Stomach (tissue), 9 donors: Measurements from ENCODE around the gene EIF3J. TPM values are rescaled to one million over a fixed set of nuclear protein-coding genes. Genes with fewer than 3 reads are reported as not detected.

Experiments used
- DNase-seq, 2 donors: peaks; one replicate each; pipeline versions ENCODE4 v3.0.0 to v3.0.0-alpha.2; 2013 to 2019
- H3K27ac ChIP-seq, 5 donors: fragments of 200-600 bp in 4 of 5; sonication (generic) in 4 of 5; one replicate each; pipeline ENCODE4 v1.5.1; 2013 to 2019; ENCODE audit warnings: mild to moderate bottlenecking in 1 of 5, moderate library complexity in 1 of 5
- H3K27me3 ChIP-seq, 3 donors: fragments of 200-600 bp; sonication (generic); one replicate each; pipeline ENCODE4 v1.5.1; 2017 to 2019; ENCODE audit warnings: mixed run types in 1 of 3
- H3K36me3 ChIP-seq, 4 donors: fragments of 200-600 bp; sonication (generic); 1 replicate in 3 of 4; 2 replicates in 1 of 4; pipeline ENCODE4 v1.5.1; 2016 to 2019
- H3K4me1 ChIP-seq, 4 donors: fragments of 200-600 bp; sonication (generic); one replicate each; pipeline ENCODE4 v1.5.1; 2016 to 2019
- H3K4me3 ChIP-seq, 4 donors: fragments of 200-600 bp; sonication (generic) in 3 of 4; one replicate each; pipeline ENCODE4 v1.5.1; 2016 to 2019; ENCODE audit warnings: mild to moderate bottlenecking in 1 of 4
- H3K9me3 ChIP-seq, 4 donors: fragments of 200-600 bp; sonication (generic); one replicate each; pipeline ENCODE4 v1.5.1; 2016 to 2019
- EP300 ChIP-seq: sonication (generic); formaldehyde crosslinking; IDR thresholded peaks from one replicate; pipeline ENCODE4 v1.6.1; 2017; ENCODE audit warnings: antibody characterized with exemption
- POLR2A ChIP-seq, 4 donors: fragments of 450-650 bp; IDR thresholded peaks; one replicate each; pipeline ENCODE4 v1.6.1; 2016; ENCODE audit warnings: antibody characterized with exemption in 4 of 4, control low read depth in 2 of 4, mild to moderate bottlenecking in 1 of 4, moderate library complexity in 1 of 4
- POLR2AphosphoS5 ChIP-seq, 3 donors: sonication (generic); formaldehyde crosslinking; IDR thresholded peaks; one replicate each; pipeline ENCODE4 v1.6.1; 2016; ENCODE audit warnings: antibody characterized with exemption in 3 of 3
- WGBS, 5 donors: extraction: QIAGEN DNeasy Blood & Tissue Kit in 3 of 5; methylation state at CpG; one replicate each; pipeline versions ENCODE4 v1.1.5 to v1.1.7; 2013 to 2018; 5-methylcytosine and 5-hydroxymethylcytosine counted together
- intact Hi-C: fragments of 100-400 bp; cut with DNase I; formaldehyde crosslinking; loops from one replicate; pipeline ENCODE4 v1.15.1; 2023; ENCODE audit warnings: low total_unique reads
- polyA plus RNA-seq, 3 donors: library from polyadenylated mRNA; stranded (reverse); fragments of 200-250 nt; gene quantifications; one replicate each; pipeline ENCODE4 v1.2.3, GENCODE V29; 2013
- total RNA-seq, 5 donors: library from RNA; depleted of rRNA; stranded (reverse); fragments of >200 nt; gene quantifications; one replicate each; pipeline versions ENCODE4 v1.1.0 to v1.2.3, GENCODE V29; 2014 to 2016
- TF ChIP-seq, protein P1 (sequence below), 7 experiments: fragments of 450-650 bp in 4 of 7; fragments of 200-600 bp in 3 of 7; sonication (generic) in 3 of 7; IDR thresholded peaks; one replicate each; pipeline ENCODE4 v1.5.1; 2016 to 2019; ENCODE audit warnings: antibody characterized with exemption in 7 of 7, control low read depth in 2 of 7, mild to moderate bottlenecking in 1 of 7
- donor health status: healthy with polysubstance abuse.
- donor health status: Bipolar disorder and iron deficiency.
- donor health status: healthy.

EIF3J gene
- total and polyA plus RNA-seq, 8 donors = 41.5 to 100 (median 49.0) TPM

DNA sequence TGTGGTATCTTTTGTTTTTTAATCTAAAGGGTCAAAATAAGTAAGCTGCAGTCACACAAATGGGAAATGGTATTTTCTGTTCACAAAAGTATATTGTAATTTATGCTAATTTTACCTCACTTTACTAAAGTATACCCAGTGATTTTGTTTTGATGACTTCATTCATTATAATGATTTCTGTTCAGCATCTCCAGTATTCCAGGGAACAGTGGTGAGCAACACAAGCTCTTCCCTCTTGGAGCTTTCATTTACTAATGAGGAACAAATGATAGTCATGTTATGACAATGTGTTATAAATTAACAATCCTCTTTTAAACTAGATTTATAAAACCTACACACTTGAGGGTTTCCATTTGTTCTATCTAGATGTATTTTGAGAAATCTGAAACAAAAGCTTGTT is 20.5 kb upstream of the EIF3J start:
- Histone ChIP-seq H3K27me3 (no peaks in the 10 kb centered on the region), H3K27ac (no peak overlapping the region), H3K4me3 (no peak overlapping the region), H3K4me1 (no peaks in the 10 kb centered on the region), H3K36me3 (peaks cover 7 to 64% (median 55%) of the 10 kb centered on the region in 4 donors), H3K9me3 (no peaks in the 10 kb centered on the region)
- DNase-seq = no peak
- intact Hi-C loops = no loop called here
- TF ChIP-seq, protein P1, sequence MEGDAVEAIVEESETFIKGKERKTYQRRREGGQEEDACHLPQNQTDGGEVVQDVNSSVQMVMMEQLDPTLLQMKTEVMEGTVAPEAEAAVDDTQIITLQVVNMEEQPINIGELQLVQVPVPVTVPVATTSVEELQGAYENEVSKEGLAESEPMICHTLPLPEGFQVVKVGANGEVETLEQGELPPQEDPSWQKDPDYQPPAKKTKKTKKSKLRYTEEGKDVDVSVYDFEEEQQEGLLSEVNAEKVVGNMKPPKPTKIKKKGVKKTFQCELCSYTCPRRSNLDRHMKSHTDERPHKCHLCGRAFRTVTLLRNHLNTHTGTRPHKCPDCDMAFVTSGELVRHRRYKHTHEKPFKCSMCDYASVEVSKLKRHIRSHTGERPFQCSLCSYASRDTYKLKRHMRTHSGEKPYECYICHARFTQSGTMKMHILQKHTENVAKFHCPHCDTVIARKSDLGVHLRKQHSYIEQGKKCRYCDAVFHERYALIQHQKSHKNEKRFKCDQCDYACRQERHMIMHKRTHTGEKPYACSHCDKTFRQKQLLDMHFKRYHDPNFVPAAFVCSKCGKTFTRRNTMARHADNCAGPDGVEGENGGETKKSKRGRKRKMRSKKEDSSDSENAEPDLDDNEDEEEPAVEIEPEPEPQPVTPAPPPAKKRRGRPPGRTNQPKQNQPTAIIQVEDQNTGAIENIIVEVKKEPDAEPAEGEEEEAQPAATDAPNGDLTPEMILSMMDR (IDR thresholded peaks at IDR 0.05) = no peak
- TF ChIP-seq POLR2A (IDR thresholded peaks at IDR 0.05) (no peak), POLR2AphosphoS5 (IDR thresholded peaks at IDR 0.05) (no peak), EP300 (no peak)

DNA sequence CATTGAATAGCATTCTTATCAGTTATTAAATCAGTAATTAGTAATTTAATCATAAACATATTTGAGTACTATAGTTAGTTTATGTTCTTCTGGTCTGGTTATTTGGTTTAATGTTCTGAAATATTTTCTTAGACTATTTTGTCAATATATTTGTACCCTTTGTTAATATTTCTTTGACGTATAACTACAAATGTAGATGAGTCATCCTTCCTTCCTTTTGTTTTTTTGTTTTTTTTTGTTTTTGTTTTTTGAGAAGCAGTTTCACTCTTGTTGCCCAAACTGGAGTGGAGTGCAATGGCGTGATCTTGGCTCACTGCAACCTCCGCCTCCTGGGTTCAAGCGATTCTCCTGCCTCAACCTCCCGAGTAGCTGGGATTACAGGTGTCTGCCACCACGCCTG is 17.4 kb upstream of the EIF3J start:
- TF ChIP-seq EP300 (no peak), POLR2AphosphoS5 (IDR thresholded peaks at IDR 0.05) (no peak), POLR2A (IDR thresholded peaks at IDR 0.05) (no peak)
- TF ChIP-seq, protein P1 (IDR thresholded peaks at IDR 0.05) = no peak
- H3K27ac ChIP-seq = no peak overlapping the region
- intact Hi-C loops = no loop called here
- DNase-seq = no peak
- H3K4me3 ChIP-seq = no peak overlapping the region
- 88 to 93% (median 89%) methylated on average over 6 of the region's 6 CpGs for WGBS, 5 donors
- no peaks in the 10 kb centered on the region for H3K4me1 ChIP-seq
- no peaks in the 10 kb centered on the region for H3K9me3 ChIP-seq
- H3K36me3 ChIP-seq = peaks cover 22 to 85% (median 77%) of the 10 kb centered on the region in 4 donors
- no peaks in the 10 kb centered on the region for H3K27me3 ChIP-seq

DNA sequence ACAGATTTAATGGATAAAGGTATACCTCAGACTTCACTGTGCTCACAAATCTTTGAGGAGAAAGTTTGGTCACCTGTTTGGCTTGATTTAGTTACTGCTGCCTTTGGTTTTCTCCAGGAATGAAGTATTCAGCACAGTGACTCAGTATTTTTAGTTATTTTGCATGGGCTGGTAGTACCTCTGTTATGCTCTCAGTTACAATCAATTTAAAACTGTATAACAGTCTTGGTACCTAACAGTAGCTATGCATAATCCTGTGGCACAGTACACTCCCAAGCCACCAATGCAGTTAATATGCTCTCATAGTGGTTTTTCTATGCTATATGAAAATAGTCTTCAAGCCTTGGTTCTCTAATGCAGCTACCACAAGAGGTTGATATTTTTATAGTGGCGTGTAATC is 11.9 kb upstream of the EIF3J start:
- 91 to 100% (median 97%) methylated on average over 1 of the region's 1 CpG for WGBS, 5 donors
- Histone ChIP-seq H3K36me3 (peaks cover 17 to 64% (median 48%) of the 10 kb centered on the region in 4 donors), H3K27ac (no peak overlapping the region), H3K27me3 (no peaks in the 10 kb centered on the region), H3K4me3 (no peak overlapping the region), H3K9me3 (no peaks in the 10 kb centered on the region), H3K4me1 (no peaks in the 10 kb centered on the region)
- intact Hi-C loops = no loop called here
- no peak for DNase-seq
- TF ChIP-seq POLR2A (IDR thresholded peaks at IDR 0.05) = no peak

DNA sequence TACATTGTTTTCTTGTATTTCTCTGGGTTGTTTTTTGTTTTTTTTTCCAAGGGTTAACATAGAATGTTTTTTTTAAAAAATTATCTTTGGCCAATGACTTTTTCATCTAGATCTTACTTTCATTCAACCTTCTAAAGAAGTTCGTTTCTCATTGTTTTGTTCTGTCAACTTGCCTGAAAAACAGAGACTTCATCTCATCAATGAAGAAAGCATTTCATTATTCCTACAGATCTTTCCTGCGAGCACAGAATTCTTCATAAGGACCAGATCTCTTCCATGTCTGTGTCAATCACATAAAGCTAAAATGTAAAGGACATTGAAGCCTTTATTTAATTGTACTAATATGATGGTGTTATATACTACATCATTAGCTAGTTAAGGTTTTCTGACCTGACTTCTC is 9.7 kb upstream of the EIF3J start:
- H3K27me3 ChIP-seq = no peaks in the 10 kb centered on the region
- H3K4me1 ChIP-seq = no peaks in the 10 kb centered on the region
- DNase-seq = no peak
- peaks cover 17 to 45% (median 31%) of the 10 kb centered on the region in 4 donors for H3K36me3 ChIP-seq
- no peaks in the 10 kb centered on the region for H3K9me3 ChIP-seq
- intact Hi-C loops = no loop called here
- H3K27ac ChIP-seq = no peak overlapping the region
- TF ChIP-seq, protein P1 (IDR thresholded peaks at IDR 0.05) = no peak
- no peak for TF ChIP-seq POLR2A (IDR thresholded peaks at IDR 0.05)
- WGBS, 5 donors = 70 to 85% (median 74%) methylated on average over 2 of the region's 2 CpGs
- no peak overlapping the region for H3K4me3 ChIP-seq

- intact Hi-C loops = no loop called here
- DNase-seq = no peak
- peaks cover 0 to 29% (median 10%) of the 10 kb centered on the region in 4 donors for H3K36me3 ChIP-seq
- no peak overlapping the region for H3K27ac ChIP-seq
- H3K27me3 ChIP-seq = no peaks in the 10 kb centered on the region
- H3K9me3 ChIP-seq = no peaks in the 10 kb centered on the region
- peaks cover 2 to 13% (median 5%) of the 10 kb centered on the region in 4 donors for H3K4me1 ChIP-seq
- WGBS, 5 donors = 67 to 83% (median 74%) methylated on average over 10 of the region's 10 CpGs
- H3K4me3 ChIP-seq = no peak overlapping the region
- TF ChIP-seq POLR2A (IDR thresholded peaks at IDR 0.05) (no peak), POLR2AphosphoS5 (IDR thresholded peaks at IDR 0.05) (no peak), EP300 (no peak)
- TF ChIP-seq, protein P1 (IDR thresholded peaks at IDR 0.05) = no peak
Measured at GRCh38 chr15:44529864-44530604, 6.9 kb upstream of the EIF3J start.
